Skin of body (tissue), 2 donors: ENCODE data around the gene EIF3F. TPM values are rescaled to one million over a fixed set of nuclear protein-coding genes. Genes with fewer than 3 reads are reported as not detected.
"Not testable (repeated sequence)": the region's sequence is repeated elsewhere in the genome, so short reads cannot be mapped to it uniquely, and the experiment has no call there.

Experiments used
- DNase-seq: peaks from one replicate; lab custom pipeline; 2025; lab: John Stamatoyannopoulos, UW
- total RNA-seq: library from RNA; depleted of rRNA; stranded (reverse); fragments of >200 nt; gene quantifications from one replicate; pipeline ENCODE4 v1.2.3, GENCODE V29; 2014

Gene EIF3F
- total RNA-seq, 1 donor from 2014 or later, result 122 TPM

DNA sequence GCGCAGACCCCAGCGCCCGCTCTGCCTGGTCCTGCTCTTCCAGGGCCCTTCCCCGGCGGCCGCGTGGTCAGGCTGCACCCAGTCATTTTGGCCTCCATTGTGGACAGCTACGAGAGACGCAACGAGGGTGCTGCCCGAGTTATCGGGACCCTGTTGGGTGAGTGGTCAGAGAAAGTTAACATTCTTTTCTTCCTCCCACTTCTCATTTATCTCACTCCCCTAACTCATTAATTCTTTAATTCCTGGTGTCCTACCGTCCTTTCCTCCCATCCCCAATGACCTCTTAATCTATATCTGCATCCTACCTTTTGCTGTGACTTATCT, 385 bp downstream of the EIF3F start:
- not testable (repeated sequence) for DNase-seq

DNA sequence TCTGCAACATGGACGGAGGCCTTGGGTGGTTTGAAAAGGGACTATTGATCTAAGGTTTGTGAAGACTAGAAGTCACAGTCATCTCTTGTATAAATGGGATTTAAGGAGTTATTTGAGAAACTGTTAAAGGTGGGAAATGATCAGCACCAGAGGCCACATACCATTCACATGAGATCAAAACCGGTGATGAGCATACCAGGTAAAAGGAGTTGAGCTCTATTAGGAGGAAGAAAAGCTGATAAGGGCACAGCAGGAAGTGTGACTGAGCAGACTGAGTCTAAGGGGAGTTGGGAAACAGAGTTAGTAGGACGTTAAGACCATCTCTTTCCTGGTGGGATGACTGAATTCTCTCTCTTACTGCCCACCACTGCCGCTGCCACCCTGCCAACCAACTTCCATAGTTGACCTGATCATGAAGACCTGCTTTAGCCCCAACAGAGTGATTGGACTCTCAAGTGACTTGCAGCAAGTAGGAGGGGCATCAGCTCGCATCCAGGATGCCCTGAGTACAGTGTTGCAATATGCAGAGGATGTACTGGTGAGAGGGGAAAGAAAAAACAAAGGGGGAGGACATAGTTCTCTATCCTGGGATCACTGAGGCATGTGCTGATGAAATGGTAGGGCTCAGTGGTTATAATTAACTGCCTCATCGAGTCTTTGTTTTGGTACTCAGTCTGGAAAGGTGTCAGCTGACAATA, 7.6 kb downstream of the EIF3F start:
- DNase-seq, result no peak

DNA sequence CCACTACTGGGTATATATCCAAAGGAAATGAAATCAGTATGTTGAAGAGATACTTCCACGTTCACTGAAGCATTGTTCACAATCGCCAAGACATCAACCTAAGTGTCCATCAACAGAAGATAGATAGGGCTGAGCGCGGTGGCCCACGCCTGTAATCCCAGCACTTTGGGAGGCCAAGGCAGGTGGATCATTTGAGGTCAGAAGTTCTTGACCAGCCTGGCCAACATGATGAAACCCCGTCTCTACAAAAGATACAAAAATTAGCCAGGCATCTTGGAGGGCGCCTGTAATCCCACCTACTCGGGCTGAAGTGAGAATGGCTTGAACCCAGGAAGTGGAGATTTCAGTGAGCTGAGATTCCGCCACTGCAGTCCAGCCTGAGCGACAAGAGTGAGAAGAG, 12.7 kb downstream of the EIF3F start:
- DNase-seq, result no peak

DNA sequence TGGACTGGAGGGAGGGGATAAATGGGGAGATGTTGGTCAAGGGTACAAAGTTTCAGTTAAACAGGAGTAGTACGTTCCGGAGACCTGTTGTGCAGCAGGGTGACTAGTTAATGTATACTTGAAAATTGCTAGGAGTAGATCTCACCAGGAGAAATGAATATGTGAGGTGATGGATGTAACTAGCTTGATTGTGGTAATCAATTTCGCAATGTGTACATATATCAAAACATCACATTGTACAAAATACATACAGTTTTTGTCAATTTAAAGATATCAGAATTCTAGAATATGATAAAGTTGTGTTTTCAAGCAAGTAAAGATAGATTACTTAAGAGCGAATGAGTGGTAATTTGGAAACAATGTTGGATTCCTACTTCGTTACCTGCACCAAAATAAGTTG, 13.3 kb downstream of the EIF3F start:
- no peak for DNase-seq

DNA sequence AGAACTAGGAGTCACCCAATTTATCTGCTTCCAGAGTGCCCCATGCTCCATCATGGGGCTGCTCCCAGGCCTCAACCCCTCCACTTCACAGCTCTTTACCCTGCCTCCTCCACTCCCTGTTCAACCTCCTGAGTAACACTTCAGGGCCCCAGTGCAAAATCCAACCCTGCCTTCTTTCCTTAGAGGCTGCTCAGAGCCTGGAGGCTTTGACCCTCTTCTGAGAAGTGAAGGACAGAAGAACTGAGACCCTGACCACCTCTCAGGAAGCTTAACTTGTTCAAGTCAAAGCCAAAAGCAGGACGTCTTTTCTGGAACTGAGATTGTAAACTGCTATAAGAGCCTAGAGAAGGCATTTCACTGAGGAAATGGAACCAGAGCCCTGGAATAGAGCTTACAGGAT, 15.5 kb downstream of the EIF3F start:
- no peak for DNase-seq

DNA sequence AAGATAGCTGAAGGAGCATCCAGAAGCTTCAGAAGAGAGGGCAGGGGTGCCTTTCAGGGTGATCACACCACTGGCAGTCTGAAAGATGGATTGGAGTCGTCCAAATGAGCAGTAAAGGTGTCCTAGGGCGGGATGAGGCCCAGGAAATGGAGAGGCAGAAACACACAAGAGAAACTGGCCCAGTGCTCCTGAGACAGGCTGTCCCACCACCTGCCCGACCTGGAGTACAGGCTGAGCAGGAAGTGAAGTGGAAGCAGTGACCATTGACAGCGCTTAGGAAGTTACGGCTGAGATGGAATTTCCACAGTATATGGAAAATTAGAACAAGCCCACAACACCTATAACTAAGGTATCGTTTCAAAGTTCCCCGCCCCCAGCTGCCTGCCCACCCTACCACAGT, 16.1 kb downstream of the EIF3F start:
- no peak for DNase-seq

DNA sequence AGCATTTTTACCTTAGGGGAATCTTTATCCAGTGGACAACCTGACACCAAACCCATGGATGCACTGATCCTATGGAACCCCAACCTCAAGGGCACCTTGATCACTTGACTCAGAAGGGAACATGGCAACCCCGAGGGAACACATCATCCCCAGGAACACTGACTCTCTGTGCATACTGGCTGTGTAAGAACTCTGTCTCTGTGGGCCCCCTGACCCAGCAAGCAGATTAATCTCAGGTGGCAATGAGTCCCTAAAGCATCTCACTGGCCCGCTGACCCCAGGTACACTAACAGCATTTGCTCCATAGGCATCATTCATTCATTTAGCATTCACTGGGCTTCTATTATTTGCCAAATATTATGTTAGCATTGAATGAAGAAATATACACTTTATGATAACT, 16.9 kb downstream of the EIF3F start:
- no peak for DNase-seq

DNA sequence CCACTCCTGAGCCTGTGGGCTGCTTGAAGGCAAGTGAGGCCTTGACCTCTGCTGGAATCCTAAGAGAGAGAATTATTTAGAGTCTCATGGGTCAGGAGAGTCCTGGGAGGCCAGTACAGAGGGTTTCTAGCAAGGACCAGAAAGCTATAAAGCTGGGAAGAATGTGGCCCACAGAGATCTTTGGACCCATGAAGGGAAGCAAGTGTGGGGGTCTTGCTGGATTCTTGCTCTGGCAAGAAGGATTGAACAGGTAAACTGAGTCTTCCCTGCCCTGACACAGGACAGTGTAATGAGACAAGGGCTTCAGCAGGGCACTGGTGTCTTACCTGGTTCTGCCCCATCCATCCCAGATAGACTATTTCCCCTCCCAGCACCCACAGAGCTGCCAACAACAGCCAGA, 18.4 kb downstream of the EIF3F start:
- DNase-seq, result no peak

DNA sequence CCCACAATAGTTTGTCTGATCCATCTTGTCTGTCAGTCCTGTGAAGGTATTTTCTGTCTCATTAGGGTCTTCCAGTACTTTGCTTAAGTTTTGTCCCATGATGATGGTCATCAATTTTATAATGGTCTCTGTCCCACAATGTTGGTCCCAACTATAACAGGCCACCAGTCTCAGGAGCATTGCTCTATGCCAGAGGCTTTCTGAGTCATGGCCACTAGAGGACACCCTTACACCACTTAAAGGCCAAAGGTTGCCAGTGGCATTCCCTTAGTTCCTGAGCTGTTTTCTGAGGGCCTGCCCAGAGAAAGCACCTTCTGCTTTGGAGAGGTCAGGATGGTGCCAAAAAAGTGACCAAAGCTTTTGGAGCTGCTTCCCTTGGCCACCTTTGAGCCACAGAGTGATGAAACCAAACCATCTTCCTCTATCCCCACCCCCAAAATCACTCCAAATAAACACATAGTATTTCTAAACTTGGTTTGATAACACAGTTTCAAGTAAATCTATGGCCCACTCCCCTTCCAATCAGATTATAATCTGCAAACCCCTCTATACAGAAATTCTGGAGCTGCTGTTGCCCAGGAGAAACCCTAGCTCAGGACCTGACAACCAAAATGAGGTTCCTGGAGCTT, 19.3 kb downstream of the EIF3F start:
- DNase-seq, result no peak

DNA sequence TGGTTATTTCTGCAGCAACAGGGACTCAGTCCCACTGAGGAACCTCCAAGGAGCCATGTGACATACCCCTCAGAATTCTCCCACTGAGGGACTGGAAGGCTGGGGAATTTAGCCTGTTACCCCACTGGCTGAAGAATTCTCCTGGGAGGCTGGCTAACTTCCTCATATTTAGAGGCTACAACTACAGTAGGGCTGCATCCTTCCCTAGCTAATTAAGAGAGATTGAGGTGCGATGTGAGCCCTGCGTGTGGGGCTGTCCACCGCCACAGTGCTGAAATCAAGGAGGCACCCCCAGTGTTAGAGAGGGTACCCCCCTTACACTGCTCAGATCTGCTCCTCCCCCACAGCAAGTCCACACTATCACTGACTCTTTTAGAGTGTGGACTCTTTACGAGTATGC, 21.1 kb downstream of the EIF3F start:
- no peak for DNase-seq

DNA sequence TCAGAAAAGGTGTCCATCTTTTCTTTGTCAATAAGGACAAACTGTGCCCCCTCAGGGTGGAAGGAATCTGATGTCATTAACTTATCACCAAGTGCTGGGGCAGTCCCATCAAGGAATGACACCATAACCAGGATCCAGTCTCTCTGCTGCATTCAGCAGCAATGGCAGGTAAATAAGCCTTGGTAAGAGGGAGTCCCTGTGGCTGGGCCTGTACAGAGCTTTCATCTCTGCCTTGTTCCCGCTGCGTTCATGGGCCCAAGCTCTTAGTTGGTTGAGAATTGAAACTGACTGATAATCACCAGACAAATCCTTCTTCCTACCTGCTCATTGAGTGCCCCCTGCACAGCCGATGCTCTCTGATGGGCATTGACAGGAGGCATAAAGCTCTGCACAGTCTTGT, 22.7 kb downstream of the EIF3F start:
- DNase-seq, result no peak

DNA sequence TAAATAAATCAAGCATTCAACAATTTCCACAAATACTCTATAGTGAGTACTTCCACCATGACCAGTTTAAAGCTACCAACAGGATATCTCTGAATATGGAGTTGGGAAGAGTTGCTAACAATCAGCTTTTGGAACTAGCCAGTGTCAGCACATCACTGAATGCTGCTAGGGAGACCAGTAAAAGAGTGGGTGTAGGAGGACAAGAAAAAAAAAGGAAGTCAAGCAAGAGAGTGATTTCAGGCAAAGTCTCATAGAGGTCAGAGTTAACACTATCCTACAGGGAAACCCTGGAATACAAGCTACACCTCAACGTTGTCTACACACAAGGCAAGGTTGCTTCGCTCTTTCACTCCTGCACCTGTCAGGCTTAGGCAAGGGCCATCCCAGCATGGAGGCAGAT, 24.2 kb downstream of the EIF3F start:
- no peak for DNase-seq

DNA sequence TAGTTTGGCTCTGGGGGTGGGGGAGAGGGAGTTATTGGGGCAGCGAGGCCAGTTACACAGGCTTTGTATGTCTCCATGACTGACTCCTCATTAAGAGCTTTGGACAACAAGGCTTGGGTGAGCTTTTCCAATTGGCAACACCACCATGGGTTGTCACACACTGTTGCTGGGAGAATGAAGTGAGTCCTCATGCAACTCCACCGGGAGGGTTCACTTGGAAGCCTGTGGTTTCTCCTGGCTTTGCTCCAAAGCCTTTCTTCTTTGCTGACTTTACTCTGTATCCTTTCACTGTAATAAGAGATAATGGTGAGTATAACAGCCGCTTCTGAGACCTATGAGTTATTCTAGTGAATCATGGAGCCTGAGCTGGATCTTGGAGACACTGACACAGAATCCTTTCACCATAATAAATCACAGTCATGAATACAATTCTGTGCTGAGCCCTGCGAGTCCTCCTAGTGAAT, 24.9 kb downstream of the EIF3F start:
- DNase-seq, result no peak

DNA sequence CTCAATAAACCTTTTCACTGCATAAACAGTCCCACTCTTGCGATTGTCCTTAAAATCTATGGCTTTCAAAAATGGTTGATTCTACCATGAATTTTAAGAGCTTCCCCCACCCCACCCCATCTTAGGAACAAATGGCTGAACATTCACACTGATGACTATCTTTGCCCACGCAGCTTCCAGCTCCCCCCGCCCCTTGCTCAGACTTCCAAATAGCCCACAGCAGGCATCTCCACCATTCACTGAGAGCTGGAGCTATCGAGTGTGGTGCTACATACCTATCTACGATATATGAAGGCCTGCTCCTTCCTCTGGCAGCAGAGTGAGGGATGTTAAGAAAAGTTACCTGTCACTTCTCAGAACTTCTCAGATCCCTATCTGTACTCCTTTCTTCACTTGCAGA, 26.7 kb downstream of the EIF3F start:
- no peak for DNase-seq

DNA sequence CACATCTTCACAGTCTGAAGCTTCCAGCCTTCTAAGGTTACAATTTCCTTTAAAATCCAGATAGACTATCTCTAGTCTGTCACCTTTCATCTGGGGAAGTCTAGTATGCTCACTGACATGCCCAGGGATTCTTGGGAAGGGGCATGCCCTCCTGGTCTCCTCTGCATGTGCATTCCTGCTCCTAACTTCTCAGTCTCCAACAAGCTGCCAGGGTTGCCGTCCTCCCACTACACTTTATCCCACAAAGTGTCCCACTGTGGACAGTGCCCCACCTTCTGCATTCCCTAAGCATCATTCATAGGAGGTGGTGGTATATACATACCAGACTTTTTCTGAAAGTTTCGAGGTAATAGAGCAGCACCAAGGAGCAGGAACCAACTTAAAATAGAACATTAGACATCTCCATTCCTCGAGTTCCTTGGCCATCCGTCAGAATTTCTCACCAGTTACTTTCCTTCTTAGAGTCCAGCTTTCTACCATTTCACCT, 28.7 kb downstream of the EIF3F start:
- no peak for DNase-seq

DNA sequence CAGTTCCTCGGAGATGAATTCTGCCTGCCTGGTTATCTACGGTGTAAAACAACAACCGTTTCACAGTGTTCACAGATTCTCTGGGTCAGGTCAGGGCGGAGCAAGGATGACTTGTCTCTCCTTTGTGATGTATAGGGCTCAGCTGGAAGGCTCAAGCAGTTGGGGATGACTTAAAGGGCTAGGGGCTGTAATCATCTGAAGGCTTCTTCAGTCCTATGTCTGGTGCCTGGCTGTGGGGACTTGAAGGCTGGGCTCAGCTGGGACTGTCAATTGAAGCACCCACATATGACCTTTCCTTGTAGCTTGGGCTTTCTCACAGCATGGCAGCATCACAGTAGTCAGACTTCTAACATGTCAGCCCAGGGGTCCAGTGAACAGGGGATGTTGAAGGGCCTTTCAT, 29.3 kb downstream of the EIF3F start:
- DNase-seq, result no peak

DNA sequence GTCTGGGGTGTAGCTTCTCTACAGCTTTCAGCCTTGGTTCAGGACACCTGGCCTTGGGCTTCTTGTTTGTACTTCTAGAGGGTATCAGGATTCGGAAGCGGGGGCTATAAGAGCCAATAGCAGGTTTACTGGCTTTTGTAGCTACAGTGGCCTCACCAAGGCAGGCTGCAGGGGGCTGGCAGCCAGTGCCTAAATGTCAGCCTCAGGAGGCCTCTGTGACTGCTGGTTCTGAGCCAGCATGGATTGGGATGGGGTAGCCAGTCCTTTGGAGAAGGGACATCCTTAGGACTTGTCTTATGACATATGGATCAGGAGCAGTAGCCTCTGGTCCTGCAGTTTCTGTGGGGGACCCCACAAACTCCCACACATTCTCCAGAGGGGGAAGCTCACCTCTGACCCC, 29.9 kb downstream of the EIF3F start:
- no peak for DNase-seq

DNA sequence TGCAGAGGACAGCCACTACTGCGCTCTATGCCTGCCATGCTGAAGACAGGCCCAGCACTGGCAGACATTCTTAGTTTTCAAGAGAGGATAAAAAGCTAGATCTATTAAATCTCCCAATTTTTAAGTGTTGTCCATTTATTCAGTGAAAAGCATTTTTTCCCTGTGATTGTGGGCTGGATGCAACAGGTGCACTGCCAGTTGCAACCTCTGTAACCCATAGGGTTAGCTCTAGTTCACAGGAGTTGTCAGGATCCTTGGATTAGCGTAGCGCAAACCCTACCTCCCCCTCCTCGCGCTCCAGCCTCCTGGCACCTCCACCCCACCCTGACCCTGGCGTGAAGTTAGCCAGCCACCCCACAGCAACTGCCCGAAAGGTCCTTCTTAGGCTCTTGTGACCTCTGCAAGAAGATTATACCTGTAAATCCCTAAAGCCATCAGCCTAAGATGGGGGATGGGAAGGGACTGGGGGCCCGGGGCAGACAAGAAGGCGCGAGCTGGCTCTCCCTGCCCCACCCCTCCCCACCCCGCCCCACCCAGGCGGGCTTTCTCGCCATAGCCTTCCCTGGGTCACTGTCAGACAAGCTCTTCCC, 30.9 kb downstream of the EIF3F start:
- DNase-seq, result no peak

DNA sequence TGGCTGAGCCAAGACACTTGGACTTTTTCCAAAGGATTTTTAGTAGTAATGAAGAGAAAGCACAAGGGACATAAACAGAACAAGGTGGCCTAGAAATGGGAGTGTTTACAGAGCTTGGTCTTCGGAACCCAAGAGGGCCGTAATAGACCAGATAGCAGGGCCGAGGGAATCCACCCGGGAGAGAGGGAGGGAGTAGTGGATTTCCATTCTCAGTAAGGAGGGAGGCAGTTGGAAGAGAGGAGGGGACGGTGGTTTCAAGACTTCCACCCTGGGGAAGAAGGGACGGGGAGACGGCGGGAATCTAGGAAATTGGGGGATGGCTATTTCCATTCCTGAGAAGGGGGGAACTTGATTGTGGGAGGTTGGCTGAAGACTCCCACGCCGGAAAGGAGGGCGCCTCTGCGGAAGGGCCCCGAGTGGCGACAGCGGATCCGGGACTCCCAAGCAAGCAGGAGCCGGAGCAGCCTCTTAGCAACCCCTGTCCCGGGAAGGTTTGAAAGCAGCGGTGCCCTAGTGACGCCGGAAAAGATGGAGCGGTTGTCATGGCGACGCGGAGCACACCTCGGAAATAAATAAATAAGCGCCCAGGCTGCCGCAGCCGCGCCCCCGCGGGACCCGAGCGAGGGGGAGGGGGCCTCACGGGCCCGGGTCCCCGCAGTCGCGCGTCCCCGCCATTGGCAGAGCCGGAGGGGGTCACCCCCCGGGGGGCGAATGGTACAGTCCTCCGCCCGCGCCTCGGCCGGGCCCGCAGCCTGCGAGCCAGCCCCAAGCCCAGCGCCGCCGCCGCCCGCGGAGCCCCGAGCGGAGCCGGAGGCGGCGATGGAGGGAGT, 31.6 kb downstream of the EIF3F start:
- peak; percentile 15 for DNase-seq

DNA sequence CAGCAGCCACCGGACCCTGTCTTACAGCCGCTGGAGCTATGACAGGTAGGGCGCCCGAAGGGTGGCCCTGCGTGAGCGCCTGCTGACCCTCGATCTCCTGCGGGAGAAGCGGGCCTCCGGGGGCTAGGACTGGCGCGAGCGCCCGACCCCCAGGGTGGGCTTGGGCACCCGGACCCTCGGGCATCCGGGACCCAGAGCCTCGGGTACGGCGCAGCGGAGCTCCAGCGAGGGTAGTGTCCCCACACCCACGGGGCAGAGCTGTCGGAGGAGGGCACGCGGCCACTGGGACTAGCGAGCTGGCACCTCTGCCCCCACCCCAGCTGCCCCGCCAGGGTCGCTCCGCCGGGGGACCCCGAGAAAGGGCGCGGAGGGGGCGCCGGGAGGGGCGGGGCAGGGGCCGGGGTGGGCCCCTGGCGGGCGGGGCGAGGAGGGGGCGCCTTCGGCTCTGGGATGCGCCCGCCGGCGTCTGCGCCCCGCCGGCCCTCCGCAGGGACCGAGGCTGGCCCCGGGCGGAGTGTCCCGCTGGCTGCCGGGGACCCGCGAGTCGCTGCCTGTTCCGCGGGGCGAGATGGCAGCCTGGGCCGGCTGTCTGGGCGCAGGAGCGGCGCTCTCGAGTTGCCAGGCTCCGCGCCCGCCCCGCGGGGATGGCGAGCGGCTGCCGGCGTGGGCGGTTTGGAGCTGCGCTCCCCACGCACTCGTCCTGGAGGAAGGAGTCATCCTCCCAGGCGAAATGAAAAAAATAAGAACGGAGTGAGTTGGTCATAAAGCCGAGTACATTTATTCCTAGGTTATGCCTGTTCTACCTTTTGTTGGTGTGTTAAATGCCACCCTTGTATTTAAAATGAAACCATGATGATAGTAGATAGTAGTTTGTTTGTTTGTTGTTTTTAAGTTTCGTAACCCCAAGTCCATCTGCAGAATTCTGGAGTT, 32.4 kb downstream of the EIF3F start:
- no peak for DNase-seq

DNA sequence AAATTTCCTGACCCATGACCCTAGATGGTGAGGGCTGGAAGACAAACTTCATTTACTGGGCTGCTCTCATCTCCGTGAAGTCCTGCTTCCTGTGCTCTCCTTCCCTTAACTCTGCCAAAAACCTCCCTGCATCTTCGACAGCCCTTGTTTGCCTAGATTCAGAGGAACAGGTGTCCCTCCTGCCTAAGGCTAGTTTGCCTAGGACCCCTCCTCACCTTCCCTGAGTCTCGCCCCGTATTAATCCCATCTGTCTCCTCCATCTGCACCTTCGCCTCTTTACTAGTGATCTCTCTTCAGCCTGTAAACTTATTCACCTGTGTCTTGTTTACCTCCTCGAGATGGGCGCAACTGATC, 33.1 kb downstream of the EIF3F start:
- no peak for DNase-seq
